ENCODE results near the gene CDK6.

CDK6 gene

GRCh38 chr7:92856436-92856835 lies 20.1 kb upstream of the CDK6 start:
- no peak overlapping the region for H3K4me3 ChIP-seq (ENCODE audit: low read depth, low read length)
- TF ChIP-seq CTCF (IDR thresholded peaks at IDR 0.05; ENCODE audit: borderline replicate concordance, insufficient read depth, low read depth, low read length): no peak

DNA sequence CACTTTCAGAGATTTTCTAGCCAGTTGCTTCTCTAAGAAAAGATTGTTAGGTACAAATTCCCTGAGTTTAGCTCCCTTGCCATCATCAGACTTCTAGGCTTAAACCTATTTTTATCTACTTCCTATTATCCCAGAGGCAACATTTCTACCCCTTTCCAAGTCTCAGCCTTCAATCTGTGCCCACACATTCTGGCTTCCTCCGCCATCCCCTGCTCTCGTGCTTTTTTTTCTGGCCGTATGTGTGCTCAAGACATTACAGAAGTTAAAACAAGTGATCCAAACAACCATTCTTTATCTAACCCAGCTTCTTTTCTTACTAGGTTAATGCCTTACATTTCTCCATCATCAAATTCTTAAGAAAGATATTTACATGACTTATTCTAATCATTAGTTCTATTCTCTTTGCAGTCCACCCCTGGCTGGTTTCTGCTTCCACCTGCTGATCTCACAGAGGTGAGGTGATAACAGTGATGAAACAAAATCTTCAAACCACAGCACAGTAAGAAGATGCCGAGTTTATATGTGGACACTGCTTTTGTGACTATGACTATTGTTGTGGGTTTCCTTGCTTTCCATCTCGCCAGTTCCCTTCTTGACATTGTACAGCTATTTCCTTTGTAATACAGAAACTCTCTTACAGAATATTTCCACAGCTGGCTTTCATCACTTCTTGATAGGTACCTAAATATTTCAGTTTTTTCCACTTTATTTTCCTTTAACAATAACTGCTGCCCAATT lies 18.3 kb upstream of the CDK6 start:
- no peak for TF ChIP-seq CTCF (IDR thresholded peaks at IDR 0.05; ENCODE audit: borderline replicate concordance, insufficient read depth, low read depth, low read length)

GRCh38 chr7:92851732-92852131 lies 15.4 kb upstream of the CDK6 start:
- TF ChIP-seq CTCF (IDR thresholded peaks at IDR 0.05; ENCODE audit: borderline replicate concordance, insufficient read depth, low read depth, low read length): no peak
- H3K4me3 ChIP-seq (ENCODE audit: low read depth, low read length): no peak overlapping the region

More for the DNA sequence above, 18.3 kb upstream of the CDK6 start:
- no peak overlapping the region for H3K4me3 ChIP-seq (ENCODE audit: low read depth, low read length)

- no peak overlapping the region for H3K4me3 ChIP-seq (ENCODE audit: low read depth, low read length)
- no peak for TF ChIP-seq CTCF (IDR thresholded peaks at IDR 0.05; ENCODE audit: borderline replicate concordance, insufficient read depth, low read depth, low read length)
These were observed 14.1 kb upstream of the CDK6 start for GRCh38 chr7:92850516-92850915.

GRCh38 chr7:92849322-92849721 lies 12.9 kb upstream of the CDK6 start:
- no peak overlapping the region for H3K4me3 ChIP-seq (ENCODE audit: low read depth, low read length)
- TF ChIP-seq CTCF (IDR thresholded peaks at IDR 0.05; ENCODE audit: borderline replicate concordance, insufficient read depth, low read depth, low read length): no peak

DNA sequence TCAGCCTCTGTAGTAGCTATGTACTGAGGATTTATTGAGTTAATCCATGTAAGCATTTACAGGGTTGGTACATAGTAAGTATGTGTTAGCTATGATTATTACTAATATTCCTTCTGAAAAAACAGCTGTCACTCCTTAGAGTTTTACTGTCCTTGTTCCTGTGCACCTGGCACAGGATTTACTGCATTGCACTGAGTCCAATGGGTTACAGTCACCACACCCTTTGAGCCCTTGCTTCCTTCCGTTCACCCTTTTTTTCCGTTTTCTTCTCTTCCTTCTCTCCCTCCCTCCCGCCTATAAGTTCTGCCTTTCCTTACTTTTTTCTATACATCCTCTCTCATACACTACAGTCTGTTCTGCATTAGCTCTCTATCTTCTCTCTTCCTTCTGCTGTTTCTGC lies 12.5 kb upstream of the CDK6 start:
- no peak for TF ChIP-seq CTCF (IDR thresholded peaks at IDR 0.05; ENCODE audit: borderline replicate concordance, insufficient read depth, low read depth, low read length)
- no peak overlapping the region for H3K4me3 ChIP-seq (ENCODE audit: low read depth, low read length)

DNA sequence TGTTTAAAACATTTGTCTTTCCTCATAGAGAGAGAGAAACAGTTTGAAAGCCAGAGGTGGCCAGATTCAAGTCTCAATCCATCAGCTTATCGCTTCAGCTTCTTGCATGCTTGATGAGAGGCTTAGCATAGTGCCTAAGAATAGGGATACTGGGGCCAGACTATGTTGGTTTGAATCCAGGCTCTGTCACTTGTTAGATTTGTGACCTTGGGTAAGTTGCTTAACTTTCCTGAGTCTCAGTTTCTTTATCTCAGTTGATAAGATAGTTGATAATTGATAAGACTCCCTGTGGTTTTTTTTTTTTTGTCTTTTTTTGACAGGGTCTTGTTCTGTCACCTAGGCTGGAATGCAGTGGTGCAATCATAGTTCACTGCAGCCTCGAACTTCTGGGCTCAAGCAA lies 12.1 kb upstream of the CDK6 start:
- H3K4me3 ChIP-seq (ENCODE audit: low read depth, low read length): no peak overlapping the region
- TF ChIP-seq CTCF (IDR thresholded peaks at IDR 0.05; ENCODE audit: borderline replicate concordance, insufficient read depth, low read depth, low read length): no peak

Measured in GM12875 (cell line).